K562 (cell line): ENCODE data around the gene LNPEP. TPM values are rescaled to one million over a fixed set of nuclear protein-coding genes. Genes with fewer than 3 reads are reported as not detected.

ENCODE experiments used
- ATAC-seq: fragments of 200-7000 bp; cut with Tn5 transposase; 3 replicates; pipeline ENCODE4 v1.9.1; 2020; ENCODE audit warnings: moderate library complexity
- BruUV-seq: library from RNA; stranded (reverse); fragments of 400-500 nt; replicated peaks from 2 replicates; lab custom pipeline; 2021; lab: Mats Ljungman, UMichigan
- CTCF ChIA-PET: fragments of 300-600 bp; formaldehyde crosslinking; extraction: SDS; loops from one replicate; lab custom pipeline; 2021; ENCODE audit warnings: low intra/inter-chr PET ratio; lab: Yijun Ruan, JAX
- POLR2A ChIA-PET: fragments of 300-600, 350-650 bp; sonication (Branson Sonifier 250); formaldehyde crosslinking; extraction: SDS; loops from one replicate; lab custom pipeline; 2021; ENCODE audit warnings: antibody characterized with exemption, inconsistent platforms; lab: Yijun Ruan, JAX
- DNase-seq, 4 experiments: peaks; one replicate each; pipeline versions ENCODE4 v3.0.0 to v3.0.0-alpha.2; 2011 to 2018; ENCODE audit warnings: low spot score in 3 of 4, mixed read lengths in 3 of 4; ENCODE audit errors: extremely low read depth in 1 of 4
- FAIRE-seq: peaks from 2 replicates; lab custom pipeline; 2011; peaks lifted over from hg19 to GRCh38; lab: Jason Lieb, UNC
- H2AFZ ChIP-seq: 2 replicates; pipeline ENCODE4 v1.6.0; 2011; ENCODE audit warnings: low read depth, low read length, control low read depth, inconsistent platforms
- H3K27ac ChIP-seq: fragments of 200-600 bp; 3 replicates; pipeline ENCODE4 v1.8.0; 2011; ENCODE audit warnings: low read depth, mild to moderate bottlenecking, control low read depth, inconsistent platforms, low read length, moderate library complexity, mixed read lengths; ENCODE audit errors: extremely low read depth
- H3K27me3 ChIP-seq, 2 experiments: fragments of 300-600 bp in 1 of 2; 2 replicates in 1 of 2; 3 replicates in 1 of 2; pipeline versions ENCODE4 v1.6.0 to v1.8.0; 2011; ENCODE audit warnings: inconsistent platforms in 2 of 2, low read length in 2 of 2, mild to moderate bottlenecking in 1 of 2, mixed read lengths in 1 of 2, moderate library complexity in 1 of 2; ENCODE audit not compliant: control insufficient read depth in 2 of 2, insufficient read depth in 2 of 2
- H3K36me3 ChIP-seq: fragments of 300-600 bp; 3 replicates; pipeline ENCODE4 v1.8.0; 2011; ENCODE audit warnings: mild to moderate bottlenecking, low read length, inconsistent platforms; ENCODE audit not compliant: control insufficient read depth, insufficient read depth
- H3K4me1 ChIP-seq, 2 experiments: fragments of 200-600 bp in 1 of 2; replicated peaks in 1 of 2; 2 replicates in 1 of 2; 3 replicates in 1 of 2; pipeline versions ENCODE4 v1.5.1 to v1.8.0; 2011; ENCODE audit warnings: inconsistent platforms in 2 of 2, low read length in 2 of 2, mild to moderate bottlenecking in 1 of 2, mixed read lengths in 1 of 2, moderate library complexity in 1 of 2; ENCODE audit not compliant: control insufficient read depth in 2 of 2, insufficient read depth in 2 of 2
- H3K4me2 ChIP-seq: 2 replicates; pipeline ENCODE4 v1.6.1; 2011; ENCODE audit warnings: low read length, control low read depth, inconsistent platforms, mixed read lengths; ENCODE audit not compliant: insufficient read depth
- H3K4me3 ChIP-seq: fragments of 200-600 bp; sonication (generic), shearing (Covaris generic); 2 replicates; pipeline ENCODE4 v1.5.1; 2016; ENCODE audit warnings: control low read depth, inconsistent platforms
- H3K79me2 ChIP-seq: fragments of 200-600 bp; 3 replicates; pipeline ENCODE4 v1.8.0; 2011; ENCODE audit warnings: low read length, inconsistent platforms; ENCODE audit not compliant: control insufficient read depth, insufficient read depth
- H3K9ac ChIP-seq, 2 experiments: 2 replicates each; pipeline versions ENCODE4 v1.6.0 to v1.6.1; 2011; ENCODE audit warnings: low read depth in 2 of 2, low read length in 2 of 2, control low read depth in 1 of 2, inconsistent platforms in 1 of 2, mild to moderate bottlenecking in 1 of 2, mixed read lengths in 1 of 2; ENCODE audit not compliant: insufficient read depth in 1 of 2
- H3K9me1 ChIP-seq: one replicate; pipeline ENCODE4 v1.6.0; 2011; ENCODE audit warnings: inconsistent platforms, mild to moderate bottlenecking, low read length, moderate library complexity; ENCODE audit not compliant: control insufficient read depth, insufficient read depth
- H3K9me3 ChIP-seq: replicated peaks from 2 replicates; pipeline ENCODE4 v1.5.1; 2011; ENCODE audit warnings: low read depth, low read length, inconsistent platforms; ENCODE audit not compliant: control insufficient read depth, insufficient read depth
- H4K20me1 ChIP-seq: replicated peaks from 2 replicates; pipeline ENCODE4 v1.6.1; 2011; ENCODE audit warnings: low read length, inconsistent platforms, mixed read lengths; ENCODE audit not compliant: control insufficient read depth, insufficient read depth
- BRF2 ChIP-seq: IDR thresholded peaks from 3 replicates; pipeline ENCODE4 v1.6.1; 2011; ENCODE audit warnings: borderline replicate concordance, mild to moderate bottlenecking; ENCODE audit not compliant: insufficient read length, insufficient read depth
- KAT8 ChIP-seq: fragments of 450-650 bp; IDR thresholded peaks from 2 replicates; pipeline ENCODE4 v1.6.1; 2016; ENCODE audit warnings: low read depth, mild to moderate bottlenecking
- LCOR ChIP-seq: sonication (generic); formaldehyde crosslinking; IDR thresholded peaks from 2 replicates; pipeline ENCODE4 v1.8.0; 2022; ENCODE audit warnings: mild to moderate bottlenecking, missing genetic modification reagents
- WGBS: fragments of 100-300 bp; shearing (Covaris generic); methylation state at CpG from one replicate; pipeline ENCODE4 v1.1.6; 2016; ENCODE audit warnings: low coverage, mixed read lengths; ENCODE audit not compliant: insufficient coverage; ENCODE audit errors: missing lambda C conversion rate; 5-methylcytosine and 5-hydroxymethylcytosine counted together
- in situ Hi-C: fragments of 300-500 bp; cut with MboI; formaldehyde crosslinking; loops from 4 replicates; pipeline ENCODE4 v1.15.0; 2018; ENCODE audit warnings: inconsistent platforms, mixed read lengths
- intact Hi-C: fragments of 100-400 bp; cut with micrococcal nuclease; formaldehyde crosslinking; loops from 2 replicates; pipeline ENCODE4 v1.14.2; 2022
- polyA plus RNA-seq, 8 experiments: library from polyadenylated mRNA; depleted of rRNA in 4 of 8; stranded (reverse) in 5 of 8; unstranded in 3 of 8; fragments of >200 nt; fragmentation: Nextera tagmentation in 2 of 8; fragmentation: Illumina TruSeq in 1 of 8; extraction: Ambion mirVana in 2 of 8; extraction: Trizol in 1 of 8; gene quantifications; 2 replicates each; pipeline versions ENCODE4 v1.2.1 to v1.2.3, GENCODE V29; 2011 to 2014; ENCODE audit warnings: inconsistent platforms in 1 of 8, missing spikeins in 1 of 8
- total RNA-seq, 7 experiments: library from RNA; depleted of rRNA in 6 of 7; stranded (reverse); fragments of >200 nt in 6 of 7; fragmentation: Illumina TruSeq in 2 of 7; extraction: Trizol in 2 of 7; gene quantifications; 2 replicates each; pipeline versions ENCODE4 v1.2.1 to v1.2.3, GENCODE V29; 2011 to 2021; ENCODE audit warnings: low replicate concordance in 1 of 7
- TF ChIP-seq, protein P1 (sequence below): sonication (generic); formaldehyde crosslinking; IDR thresholded peaks from 2 replicates; pipeline ENCODE4 v1.5.0; 2020; ENCODE audit warnings: missing genetic modification reagents
- TF ChIP-seq, protein P2 (sequence below): sonication (generic); formaldehyde crosslinking; IDR thresholded peaks from 2 replicates; pipeline ENCODE4 v1.8.1; 2023; ENCODE audit warnings: mild to moderate bottlenecking, missing genetic modification reagents

LNPEP gene
- total and polyA plus RNA-seq, 9 of the 15 experiments (the other 6 are each of a cell fraction or from before 2014, with no cell fraction given) = 2.6 to 27.9 (median 11.2) TPM

DNA sequence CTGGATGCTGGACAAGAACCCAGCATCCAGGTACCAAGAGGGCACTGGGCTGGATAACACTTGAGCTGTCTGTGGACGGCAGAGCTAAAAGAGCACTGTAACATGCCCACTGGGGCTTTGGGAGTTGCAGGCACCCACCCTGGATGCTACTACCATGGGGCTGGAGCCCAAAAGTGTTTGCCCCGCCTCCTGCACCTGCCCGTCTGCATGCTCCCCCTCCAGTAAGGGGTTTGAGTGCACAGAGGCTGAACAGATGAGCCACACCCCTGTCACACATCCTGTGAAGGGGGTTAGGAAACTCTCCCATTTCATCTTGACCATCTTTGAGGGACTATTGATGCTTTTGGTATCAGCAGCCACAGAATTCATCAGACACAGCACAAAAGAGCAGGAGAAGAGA lies 137.5 kb downstream of the LNPEP start:
- FAIRE-seq (no peak), ATAC-seq (no peak), DNase-seq (no peak)
- ChIA-PET POLR2A (no interaction called here), CTCF (no interaction called here)
- H2AFZ ChIP-seq = no peak overlapping the region
- H3K4me1 ChIP-seq = peaks cover 0 to 3% of the 10 kb centered on the region in 2 experiments; a peak in 1 of 5 replicates
- H3K4me3 ChIP-seq = no peak overlapping the region
- H3K27ac ChIP-seq = no peak overlapping the region
- H3K4me2 ChIP-seq = no peak overlapping the region
- in situ Hi-C loops = no loop called here
- no peaks in the 10 kb centered on the region for H3K9me1 ChIP-seq
- no peaks in the 10 kb centered on the region for H3K79me2 ChIP-seq
- H3K27me3 ChIP-seq = no peaks in the 10 kb centered on the region
- H4K20me1 ChIP-seq = no peaks in the 10 kb centered on the region
- no peaks in the 10 kb centered on the region for H3K36me3 ChIP-seq
- TF ChIP-seq, protein P1, sequence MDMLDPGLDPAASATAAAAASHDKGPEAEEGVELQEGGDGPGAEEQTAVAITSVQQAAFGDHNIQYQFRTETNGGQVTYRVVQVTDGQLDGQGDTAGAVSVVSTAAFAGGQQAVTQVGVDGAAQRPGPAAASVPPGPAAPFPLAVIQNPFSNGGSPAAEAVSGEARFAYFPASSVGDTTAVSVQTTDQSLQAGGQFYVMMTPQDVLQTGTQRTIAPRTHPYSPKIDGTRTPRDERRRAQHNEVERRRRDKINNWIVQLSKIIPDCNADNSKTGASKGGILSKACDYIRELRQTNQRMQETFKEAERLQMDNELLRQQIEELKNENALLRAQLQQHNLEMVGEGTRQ (CRISPR knock-in tag) = no peak
- TF ChIP-seq BRF2 = no peak
- TF ChIP-seq LCOR (CRISPR knock-in tag) = no peak
- no peak for TF ChIP-seq KAT8
- TF ChIP-seq, protein P2, sequence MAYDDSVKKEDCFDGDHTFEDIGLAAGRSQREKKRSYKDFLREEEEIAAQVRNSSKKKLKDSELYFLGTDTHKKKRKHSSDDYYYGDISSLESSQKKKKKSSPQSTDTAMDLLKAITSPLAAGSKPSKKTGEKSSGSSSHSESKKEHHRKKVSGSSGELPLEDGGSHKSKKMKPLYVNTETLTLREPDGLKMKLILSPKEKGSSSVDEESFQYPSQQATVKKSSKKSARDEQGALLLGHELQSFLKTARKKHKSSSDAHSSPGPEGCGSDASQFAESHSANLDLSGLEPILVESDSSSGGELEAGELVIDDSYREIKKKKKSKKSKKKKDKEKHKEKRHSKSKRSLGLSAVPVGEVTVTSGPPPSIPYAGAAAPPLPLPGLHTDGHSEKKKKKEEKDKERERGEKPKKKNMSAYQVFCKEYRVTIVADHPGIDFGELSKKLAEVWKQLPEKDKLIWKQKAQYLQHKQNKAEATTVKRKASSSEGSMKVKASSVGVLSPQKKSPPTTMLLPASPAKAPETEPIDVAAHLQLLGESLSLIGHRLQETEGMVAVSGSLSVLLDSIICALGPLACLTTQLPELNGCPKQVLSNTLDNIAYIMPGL (CRISPR knock-in tag) = no peak
- no peaks in the 10 kb centered on the region for H3K9me3 ChIP-seq
- H3K9ac ChIP-seq = no peak overlapping the region
- 36% methylated on average over 3 of the region's 3 CpGs for WGBS
- intact Hi-C loops = no loop called here
- no TSS peak for BruUV-seq
